Type B pancreatic cell (in vitro differentiated cells): ENCODE results near the gene ESAM. TPM values are rescaled to one million over a fixed set of nuclear protein-coding genes. Genes with fewer than 3 reads are reported as not detected.
A peak's percentile ranks its signal among the peaks of the same experiment; 100 is the strongest.

Source experiments
- DNase-seq: peaks from one replicate; pipeline ENCODE4 v3.0.0; 2021; ENCODE audit warnings: mixed read lengths; ENCODE audit not compliant: unreplicated experiment; ENCODE audit errors: extremely low spot score
- H3K27ac Mint-ChIP-seq: 2 replicates; pipeline ENCODE4 v1.8.0; 2021; ENCODE audit warnings: mild to moderate bottlenecking, mixed read lengths
- H3K27me3 Mint-ChIP-seq: 2 replicates; pipeline ENCODE4 v1.8.0; 2021; ENCODE audit warnings: mixed read lengths
- H3K36me3 Mint-ChIP-seq: 2 replicates; pipeline ENCODE4 v1.8.0; 2021; ENCODE audit warnings: mixed read lengths
- H3K4me1 Mint-ChIP-seq: one replicate; pipeline ENCODE4 v1.8.0; 2021; ENCODE audit warnings: mixed read lengths; ENCODE audit not compliant: unreplicated experiment
- H3K4me3 Mint-ChIP-seq: 2 replicates; pipeline ENCODE4 v1.8.0; 2021; ENCODE audit warnings: mild to moderate bottlenecking, mixed read lengths
- H3K9me3 Mint-ChIP-seq: 2 replicates; pipeline ENCODE4 v1.8.0; 2021; ENCODE audit warnings: mixed read lengths
- total RNA-seq: library from RNA; stranded (reverse); gene quantifications from 2 replicates; pipeline ENCODE4 v1.2.1, GENCODE V29; 2021; ENCODE audit warnings: low replicate concordance
- TF ChIP-seq, protein P1 (sequence below): fragments of 200-600 bp; sonication (generic); conservative IDR thresholded peaks from 2 replicates; pipeline ENCODE4 v1.5.0; 2021; ENCODE audit warnings: antibody characterized with exemption, mild to moderate bottlenecking

The ESAM gene
- total RNA-seq, 1 donor from 2014 or later: 3.7 TPM

DNA sequence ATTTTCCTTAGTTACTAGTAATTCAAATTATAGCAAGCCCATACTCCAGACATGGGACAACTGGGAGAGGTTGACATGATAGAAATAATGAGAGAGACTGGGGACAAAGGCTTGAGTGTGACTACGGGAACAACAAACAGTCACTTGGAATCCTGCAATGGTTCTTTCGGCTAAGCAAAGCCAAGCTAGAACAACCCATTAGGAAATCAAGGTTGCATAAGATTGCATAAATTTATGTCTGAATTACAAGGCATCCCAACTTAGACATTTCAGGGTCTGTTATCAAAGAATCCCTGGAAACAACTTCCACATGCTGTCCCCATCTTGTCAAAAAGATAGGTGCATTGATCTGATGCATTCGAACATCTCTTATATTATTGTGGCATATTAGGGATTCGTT, 32.5 kb downstream of the ESAM start:
- DNase-seq: no peak
- no peaks in the 10 kb centered on the region for H3K9me3 Mint-ChIP-seq

DNA sequence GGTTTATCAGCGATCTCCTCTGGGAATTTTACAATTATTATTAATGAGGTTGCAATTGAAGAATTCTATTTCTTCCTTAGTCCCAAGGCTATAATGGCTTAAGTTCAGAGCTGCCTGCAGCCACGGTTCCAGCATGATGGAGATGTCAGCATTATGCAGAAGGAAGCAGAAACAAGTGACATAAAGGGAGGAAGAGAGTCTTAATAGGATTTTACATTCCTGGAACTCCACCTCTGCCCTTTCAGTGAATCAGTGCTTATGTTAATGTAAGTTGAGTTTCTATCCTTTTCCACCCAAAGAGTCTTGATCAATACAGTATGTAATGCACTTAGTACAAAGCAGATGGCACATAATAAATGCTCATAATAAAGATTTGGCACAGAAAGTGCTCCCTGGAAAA, 34.0 kb downstream of the ESAM start:
- Mint-ChIP-seq H3K9me3 (no peaks in the 10 kb centered on the region), H3K36me3 (no peaks in the 10 kb centered on the region), H3K27ac (no peak overlapping the region), H3K4me3 (no peak overlapping the region), H3K27me3 (peaks cover 42% of the 10 kb centered on the region), H3K4me1 (peaks cover 22% of the 10 kb centered on the region)
- no peak for DNase-seq
- TF ChIP-seq, protein P1, sequence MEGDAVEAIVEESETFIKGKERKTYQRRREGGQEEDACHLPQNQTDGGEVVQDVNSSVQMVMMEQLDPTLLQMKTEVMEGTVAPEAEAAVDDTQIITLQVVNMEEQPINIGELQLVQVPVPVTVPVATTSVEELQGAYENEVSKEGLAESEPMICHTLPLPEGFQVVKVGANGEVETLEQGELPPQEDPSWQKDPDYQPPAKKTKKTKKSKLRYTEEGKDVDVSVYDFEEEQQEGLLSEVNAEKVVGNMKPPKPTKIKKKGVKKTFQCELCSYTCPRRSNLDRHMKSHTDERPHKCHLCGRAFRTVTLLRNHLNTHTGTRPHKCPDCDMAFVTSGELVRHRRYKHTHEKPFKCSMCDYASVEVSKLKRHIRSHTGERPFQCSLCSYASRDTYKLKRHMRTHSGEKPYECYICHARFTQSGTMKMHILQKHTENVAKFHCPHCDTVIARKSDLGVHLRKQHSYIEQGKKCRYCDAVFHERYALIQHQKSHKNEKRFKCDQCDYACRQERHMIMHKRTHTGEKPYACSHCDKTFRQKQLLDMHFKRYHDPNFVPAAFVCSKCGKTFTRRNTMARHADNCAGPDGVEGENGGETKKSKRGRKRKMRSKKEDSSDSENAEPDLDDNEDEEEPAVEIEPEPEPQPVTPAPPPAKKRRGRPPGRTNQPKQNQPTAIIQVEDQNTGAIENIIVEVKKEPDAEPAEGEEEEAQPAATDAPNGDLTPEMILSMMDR: no peak

More for the DNA sequence above, 32.5 kb downstream of the ESAM start:
- no peak overlapping the region for H3K4me3 Mint-ChIP-seq
- TF ChIP-seq, protein P1: no peak
- H3K36me3 Mint-ChIP-seq: no peaks in the 10 kb centered on the region
- peaks cover 36% of the 10 kb centered on the region for H3K27me3 Mint-ChIP-seq
- peaks cover 16% of the 10 kb centered on the region for H3K4me1 Mint-ChIP-seq
- no peak overlapping the region for H3K27ac Mint-ChIP-seq

DNA sequence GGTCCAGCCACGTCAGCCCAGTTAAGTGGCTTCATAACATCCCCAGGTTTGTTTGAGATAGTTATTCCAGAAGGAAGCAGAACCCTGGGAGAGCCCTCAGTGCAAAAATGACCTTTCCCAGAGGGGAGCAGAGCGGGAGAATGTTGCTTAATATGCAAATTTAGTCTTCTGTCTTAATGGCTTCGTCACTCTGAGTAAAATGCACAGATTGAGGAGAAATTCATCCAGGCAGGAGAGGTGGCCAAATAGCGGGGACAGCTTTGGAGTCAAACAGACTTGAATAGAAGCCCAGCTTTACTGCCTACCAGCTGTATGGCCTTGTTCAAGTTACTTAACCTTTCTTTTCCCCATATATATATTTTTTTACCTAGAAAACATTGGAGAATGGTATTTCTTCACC, 34.6 kb downstream of the ESAM start:
- Mint-ChIP-seq H3K9me3 (no peaks in the 10 kb centered on the region), H3K36me3 (no peaks in the 10 kb centered on the region)

DNA sequence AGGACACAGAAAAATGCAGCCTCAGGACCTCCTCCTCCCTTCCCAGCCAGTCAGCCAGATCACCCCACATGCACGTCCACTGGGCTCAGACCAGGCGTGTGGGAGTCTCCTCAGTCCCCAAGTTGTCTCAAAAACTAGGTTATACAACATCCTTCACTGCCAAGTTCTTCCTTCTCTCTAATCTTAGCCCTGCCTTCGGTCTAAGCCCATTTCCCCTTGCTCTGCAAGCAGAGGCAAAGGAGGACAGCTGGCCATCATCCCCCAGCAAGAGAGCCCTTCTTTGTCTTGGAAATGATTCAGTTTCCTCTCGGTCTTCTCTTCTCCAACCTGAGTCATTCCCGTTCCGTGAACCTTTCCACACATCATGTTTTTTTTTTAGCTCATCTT, 36.4 kb downstream of the ESAM start:
- H3K36me3 Mint-ChIP-seq: no peaks in the 10 kb centered on the region
- H3K4me1 Mint-ChIP-seq: peaks cover 33% of the 10 kb centered on the region

More for the DNA sequence above, 34.6 kb downstream of the ESAM start:
- H3K4me3 Mint-ChIP-seq: no peak overlapping the region
- TF ChIP-seq, protein P1: no peak
- no peak overlapping the region for H3K27ac Mint-ChIP-seq
- H3K4me1 Mint-ChIP-seq: peaks cover 24% of the 10 kb centered on the region
- H3K27me3 Mint-ChIP-seq: peaks cover 46% of the 10 kb centered on the region
- DNase-seq: no peak

DNA sequence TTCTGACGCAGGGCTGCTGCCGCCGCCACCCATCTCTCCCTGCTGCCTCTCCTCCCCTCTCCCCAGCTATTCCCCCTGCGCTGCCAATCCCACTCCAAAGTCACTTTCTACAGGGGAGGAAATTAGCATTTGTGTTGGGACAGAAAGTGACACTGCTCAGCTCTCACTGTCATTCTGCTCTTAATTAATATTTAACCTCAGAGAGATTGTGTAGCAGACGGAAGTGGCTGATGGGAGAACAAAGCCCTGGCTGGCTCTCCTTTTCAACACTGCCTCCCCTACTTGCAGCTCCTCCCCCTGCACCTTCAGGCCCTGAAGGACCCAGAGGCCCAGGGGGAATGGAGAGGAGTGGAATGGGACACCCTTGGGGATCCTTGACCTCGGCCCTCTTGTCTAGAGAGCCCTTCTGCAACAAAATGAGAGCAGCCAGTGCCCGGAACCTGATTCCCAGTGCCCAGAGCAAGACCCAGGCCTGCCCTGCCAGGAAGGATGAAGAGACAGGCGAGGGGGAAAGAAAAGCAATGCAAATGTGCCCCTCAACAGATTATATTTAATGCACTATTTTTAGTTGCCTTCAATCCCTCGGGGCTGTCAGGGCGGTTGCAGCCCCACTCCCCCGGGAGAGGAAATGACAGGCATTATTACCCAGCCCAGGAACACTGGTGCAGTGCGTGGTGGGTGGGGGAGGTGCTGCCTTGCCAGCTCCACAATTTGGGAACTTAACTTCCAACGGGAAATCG, 36.9 kb downstream of the ESAM start:
- no peak for DNase-seq
- Mint-ChIP-seq H3K4me1 (peaks cover 33% of the 10 kb centered on the region), H3K36me3 (no peaks in the 10 kb centered on the region), H3K4me3 (peak overlapping the region; percentile 39), H3K27ac (no peak overlapping the region), H3K9me3 (no peaks in the 10 kb centered on the region), H3K27me3 (peaks cover 61% of the 10 kb centered on the region)
- TF ChIP-seq, protein P1: no peak

More for the DNA sequence above, 36.4 kb downstream of the ESAM start:
- Mint-ChIP-seq H3K4me3 (no peak overlapping the region), H3K27me3 (peaks cover 56% of the 10 kb centered on the region), H3K27ac (no peak overlapping the region), H3K9me3 (no peaks in the 10 kb centered on the region)
- no peak for DNase-seq
- TF ChIP-seq, protein P1: no peak
